HepG2 (cell line): ENCODE data around the gene POU6F1. TPM values are rescaled to one million over a fixed set of nuclear protein-coding genes. Genes with fewer than 3 reads are reported as not detected.

Experiments
- CSRNP2 ChIP-seq: sonication (generic); formaldehyde crosslinking; conservative IDR thresholded peaks from 2 replicates; pipeline ENCODE4 v1.8.0; 2022; ENCODE audit warnings: low read depth, missing genetic modification reagents
- DRAP1 ChIP-seq: IDR thresholded peaks from 2 replicates; pipeline ENCODE4 v1.6.1; 2016; ENCODE audit warnings: missing genetic modification reagents, missing compliant biosample characterization
- E2F2 ChIP-seq: sonication (generic); formaldehyde crosslinking; IDR thresholded peaks from 2 replicates; pipeline ENCODE4 v1.4.0; 2020; ENCODE audit warnings: missing genetic modification reagents, borderline replicate concordance
- ELF3 ChIP-seq: IDR thresholded peaks from 2 replicates; pipeline ENCODE4 v1.6.1; 2016; ENCODE audit warnings: missing genetic modification reagents, missing compliant biosample characterization
- EZH2 ChIP-seq: conservative IDR thresholded peaks from 2 replicates; pipeline ENCODE4 v1.6.1; 2012; ENCODE audit warnings: mild to moderate bottlenecking, low read depth, low read length, moderate library complexity
- KDM2A ChIP-seq: sonication (generic); formaldehyde crosslinking; IDR thresholded peaks from 2 replicates; pipeline ENCODE4 v1.4.0; 2020; ENCODE audit warnings: low read depth, missing genetic modification reagents, borderline replicate concordance
- MED8 ChIP-seq: sonication (generic); formaldehyde crosslinking; IDR thresholded peaks from 2 replicates; pipeline ENCODE4 v1.8.1; 2023; ENCODE audit warnings: mild to moderate bottlenecking, missing genetic modification reagents; ENCODE audit not compliant: insufficient replicate concordance
- MIER2 ChIP-seq: IDR thresholded peaks from 2 replicates; pipeline ENCODE4 v1.6.1; 2016; ENCODE audit warnings: missing biosample characterization, missing genetic modification reagents
- REL ChIP-seq: sonication (generic); formaldehyde crosslinking; conservative IDR thresholded peaks from 2 replicates; pipeline ENCODE4 v1.8.0; 2022; ENCODE audit warnings: mild to moderate bottlenecking, missing genetic modification reagents, moderate library complexity
- RELA ChIP-seq: sonication (generic); formaldehyde crosslinking; IDR thresholded peaks from 2 replicates; pipeline ENCODE4 v1.4.0; 2020; ENCODE audit warnings: missing genetic modification reagents
- SRSF1 ChIP-seq: fragments of 200-400 bp; formaldehyde crosslinking; optimal IDR thresholded peaks from 2 replicates; pipeline ENCODE3; 2017; ENCODE audit warnings: mild to moderate bottlenecking, low read depth, low read length, moderate library complexity
- TBX2 ChIP-seq: sonication (generic); formaldehyde crosslinking; IDR thresholded peaks from 2 replicates; pipeline ENCODE4 v1.5.0; 2020; ENCODE audit warnings: missing genetic modification reagents, mild to moderate bottlenecking, borderline replicate concordance
- TFAP4 ChIP-seq: sonication (generic); IDR thresholded peaks from 2 replicates; pipeline ENCODE4 v1.6.1; 2016; ENCODE audit warnings: low read depth, borderline replicate concordance
- THAP11 ChIP-seq: IDR thresholded peaks from 2 replicates; pipeline ENCODE4 v1.6.1; 2016; ENCODE audit warnings: missing biosample characterization, missing genetic modification reagents
- ZKSCAN8 ChIP-seq: IDR thresholded peaks from 2 replicates; pipeline ENCODE4 v1.6.1; 2016; ENCODE audit warnings: borderline replicate concordance, missing genetic modification reagents, missing compliant biosample characterization
- ZNF260 ChIP-seq: sonication (generic); formaldehyde crosslinking; IDR thresholded peaks from 2 replicates; pipeline ENCODE4 v1.4.0; 2020; ENCODE audit warnings: missing genetic modification reagents, low read depth, mild to moderate bottlenecking, borderline replicate concordance
- ZNF468 ChIP-seq: sonication (generic); formaldehyde crosslinking; IDR thresholded peaks from 2 replicates; pipeline ENCODE4 v1.8.0; 2022; ENCODE audit warnings: mild to moderate bottlenecking, moderate library complexity, missing genetic modification reagents
- ZNF569 ChIP-seq: sonication (generic); formaldehyde crosslinking; IDR thresholded peaks from 2 replicates; pipeline ENCODE4 v1.5.0; 2020; ENCODE audit warnings: mild to moderate bottlenecking, missing genetic modification reagents, moderate library complexity, borderline replicate concordance
- ZNF687 ChIP-seq: sonication (generic); formaldehyde crosslinking; IDR thresholded peaks from 2 replicates; pipeline ENCODE4 v1.5.1; 2020; ENCODE audit warnings: mild to moderate bottlenecking, missing genetic modification reagents, moderate library complexity
- ZNF761 ChIP-seq: sonication (generic); formaldehyde crosslinking; conservative IDR thresholded peaks from 2 replicates; pipeline ENCODE4 v1.4.0; 2020; ENCODE audit warnings: mild to moderate bottlenecking, missing genetic modification reagents
- ZSCAN12 ChIP-seq: sonication (generic); formaldehyde crosslinking; IDR thresholded peaks from 2 replicates; pipeline ENCODE4 v1.9.0; 2021; ENCODE audit warnings: mild to moderate bottlenecking, missing genetic modification reagents
- polyA plus RNA-seq, 8 experiments: library from polyadenylated mRNA; depleted of rRNA in 3 of 8; stranded (reverse) in 7 of 8; unstranded in 1 of 8; fragments of >200 nt; fragmentation: Illumina TruSeq in 4 of 8; extraction: Trizol in 4 of 8; gene quantifications; 2 replicates each; pipeline versions ENCODE4 v1.2.1 to v1.2.3, GENCODE V29; 2011 to 2016; ENCODE audit warnings: low read depth in 4 of 8, missing spikeins in 1 of 8, mixed read lengths in 1 of 8; ENCODE audit not compliant: insufficient read depth in 1 of 8
- total RNA-seq, 5 experiments: library from RNA; depleted of rRNA; stranded (reverse); fragments of >200 nt; fragmentation: Illumina TruSeq; extraction: Trizol; gene quantifications; 2 replicates each; pipeline ENCODE4 v1.2.3, GENCODE V29; 2016; ENCODE audit warnings: low read depth in 1 of 5

The POU6F1 gene
- total and polyA plus RNA-seq, 2 of the 13 experiments (the other 11 are each of a cell fraction or from before 2014, with no cell fraction given) = 0.48 to 0.51 TPM

- TF ChIP-seq ZKSCAN8 (CRISPR knock-in tag) (no peak), DRAP1 (CRISPR knock-in tag) (peak; percentile 52; the same call in 1 of the 2 replicates), ZSCAN12 (no peak), CSRNP2 (CRISPR knock-in tag) (no peak), ZNF761 (CRISPR knock-in tag) (no peak), THAP11 (CRISPR knock-in tag) (peak; percentile 83), ZNF569 (CRISPR knock-in tag) (no peak), KDM2A (CRISPR knock-in tag) (peak; percentile 75; the same call in 1 of the 2 replicates), MED8 (no peak), E2F2 (CRISPR knock-in tag) (peak; percentile 46; the same call in 1 of the 2 replicates), ELF3 (CRISPR knock-in tag) (peak; percentile 90), RELA (no peak), TFAP4 (peak; percentile 46; the same call in 1 of the 2 replicates), ZNF468 (CRISPR knock-in tag) (peak; percentile 84; the same call in 1 of the 2 replicates), ZNF260 (CRISPR knock-in tag) (no peak), TBX2 (CRISPR knock-in tag) (peak; percentile 47; the same call in 1 of the 2 replicates), EZH2 (no peak), ZNF687 (peak; percentile 86), SRSF1 (peak; percentile 79), MIER2 (CRISPR knock-in tag) (no peak), REL (CRISPR knock-in tag) (0 out of 2 replicates have a peak, but pooled peaks have one; percentile 25)
These were observed 20.9 kb upstream of the POU6F1 start, which contains the start of gene DAZAP2 (continued) for GRCh38 chr12:51238510-51239334.
